ENCODE data around the gene FRMD4A. TPM values are rescaled to one million over a fixed set of nuclear protein-coding genes. Genes with fewer than 3 reads are reported as not detected.
"Not testable (repeated sequence)": the region's sequence is repeated elsewhere in the genome, so short reads cannot be mapped to it uniquely, and the experiment has no call there.

Gene FRMD4A
- total RNA-seq, 5 donors from 2014 or later (not counting 1 experiment from before 2014, with no cell fraction given): 1.3 to 1.8 (median 1.4) TPM

GRCh38 chr10:14199098-14199497 lies 131.6 kb downstream of the FRMD4A start:
- POLR2A ChIA-PET; H3K9me3 ChIP-seq; H3K27ac ChIP-seq (ENCODE audit: low read length); H3K4me3 Mint-ChIP-seq; H3K9me3 Mint-ChIP-seq; ATAC-seq (replicated peaks in 1 of 4); H3K4me1 Mint-ChIP-seq; H3K36me3 ChIP-seq (ENCODE audit: control insufficient read depth in 2 of 2, extremely low read depth in 1 of 2, insufficient read depth in 1 of 2, low read length in 1 of 2); H3K36me3 Mint-ChIP-seq; H3K27ac Mint-ChIP-seq; H3K4me3 ChIP-seq (ENCODE audit: control insufficient read depth in 1 of 2, extremely low read depth in 1 of 2, low read length in 1 of 2); H3K4me1 ChIP-seq (ENCODE audit: control insufficient read depth in 1 of 2, extremely low read depth in 1 of 2, insufficient read depth in 2 of 2, low read length in 2 of 2); DNase-seq: not testable (repeated sequence)
- CTCF ChIA-PET: interaction anchor here (0.6 to 1.6 kb wide), 4 partner anchors 12 to 459 kb away, joined by 3 to 5 read pairs (median 4); no protein-coding TSS in a partner anchor
- H3K27me3 Mint-ChIP-seq: peaks cover 33 to 37% of the 10 kb centered on the region in 2 donors
- 100% methylated on average over 1 of the region's 4 CpGs for WGBS (ENCODE audit: insufficient coverage)
- H3K27me3 ChIP-seq (replicated peaks in 1 of 2; ENCODE audit: control insufficient read depth in 2 of 2, extremely low read depth in 1 of 2, insufficient read depth in 2 of 2, low read length in 1 of 2): peaks cover 0 to 26% of the 10 kb centered on the region in 2 experiments

GRCh38 chr10:14198078-14198477 lies 132.6 kb downstream of the FRMD4A start:
- DNase-seq (no peak), ATAC-seq (replicated peaks in 1 of 4) (no peak)
- CTCF ChIA-PET: interaction anchor here (0.5 to 1.6 kb wide), 3 partner anchors 13 to 421 kb away, joined by 3 to 5 read pairs (median 5); no protein-coding TSS in a partner anchor
- Mint-ChIP-seq H3K9me3 (no peaks in the 10 kb centered on the region), H3K4me1 (no peaks in the 10 kb centered on the region), H3K36me3 (no peaks in the 10 kb centered on the region), H3K27ac (no peak overlapping the region), H3K4me3 (no peak overlapping the region), H3K27me3 (peaks cover 33 to 39% of the 10 kb centered on the region in 2 donors)
- no peak overlapping the region for H3K4me3 ChIP-seq (ENCODE audit: control insufficient read depth in 1 of 2, extremely low read depth in 1 of 2, low read length in 1 of 2)
- POLR2A ChIA-PET: no interaction called here
- 90% methylated on average over 5 of the region's 9 CpGs for WGBS (ENCODE audit: insufficient coverage)
- peaks cover 0 to 26% of the 10 kb centered on the region in 2 experiments for H3K27me3 ChIP-seq (replicated peaks in 1 of 2; ENCODE audit: control insufficient read depth in 2 of 2, extremely low read depth in 1 of 2, insufficient read depth in 2 of 2, low read length in 1 of 2)
- no peaks in the 10 kb centered on the region for H3K4me1 ChIP-seq (ENCODE audit: control insufficient read depth in 1 of 2, extremely low read depth in 1 of 2, insufficient read depth in 2 of 2, low read length in 2 of 2)
- no peaks in the 10 kb centered on the region for H3K36me3 ChIP-seq (ENCODE audit: control insufficient read depth in 2 of 2, extremely low read depth in 1 of 2, insufficient read depth in 1 of 2, low read length in 1 of 2)
- no peaks in the 10 kb centered on the region for H3K9me3 ChIP-seq
- no peak overlapping the region for H3K27ac ChIP-seq (ENCODE audit: low read length)

- no peaks in the 10 kb centered on the region for H3K36me3 ChIP-seq (ENCODE audit: control insufficient read depth in 2 of 2, extremely low read depth in 1 of 2, insufficient read depth in 1 of 2, low read length in 1 of 2)
- no peak overlapping the region for H3K27ac ChIP-seq (ENCODE audit: low read length)
- H3K4me3 ChIP-seq (ENCODE audit: control insufficient read depth in 1 of 2, extremely low read depth in 1 of 2, low read length in 1 of 2): no peak overlapping the region
- ChIA-PET POLR2A (interaction anchor here in 1 of 2 donors (0.6 to 1.1 kb wide), 2 partner anchors 10 to 292 kb away, joined by 3 read pairs; no protein-coding TSS in a partner anchor), CTCF (interaction anchor here (0.6 to 2.7 kb wide), 9 partner anchors 10 to 1233 kb away, joined by 3 to 11 read pairs (median 3); no protein-coding TSS in a partner anchor)
- no peak for DNase-seq
- H3K27me3 Mint-ChIP-seq: peaks cover 35 to 37% of the 10 kb centered on the region in 2 donors
- no peak for ATAC-seq (replicated peaks in 1 of 4)
- no peaks in the 10 kb centered on the region for H3K4me1 Mint-ChIP-seq
- H3K27ac Mint-ChIP-seq: no peak overlapping the region
- H3K4me1 ChIP-seq (ENCODE audit: control insufficient read depth in 1 of 2, extremely low read depth in 1 of 2, insufficient read depth in 2 of 2, low read length in 2 of 2): no peaks in the 10 kb centered on the region
- H3K36me3 Mint-ChIP-seq: no peaks in the 10 kb centered on the region
- peaks cover 0 to 20% of the 10 kb centered on the region in 2 experiments for H3K27me3 ChIP-seq (replicated peaks in 1 of 2; ENCODE audit: control insufficient read depth in 2 of 2, extremely low read depth in 1 of 2, insufficient read depth in 2 of 2, low read length in 1 of 2)
- H3K4me3 Mint-ChIP-seq: no peak overlapping the region
- no peaks in the 10 kb centered on the region for H3K9me3 ChIP-seq
- H3K9me3 Mint-ChIP-seq: no peaks in the 10 kb centered on the region
Measured at GRCh38 chr10:14196113-14196512, 134.6 kb downstream of the FRMD4A start.

- ATAC-seq (replicated peaks in 1 of 4): no peak
- Histone ChIP-seq H3K9me3 (no peaks in the 10 kb centered on the region), H3K27me3 (replicated peaks in 1 of 2; ENCODE audit: control insufficient read depth in 2 of 2, extremely low read depth in 1 of 2, insufficient read depth in 2 of 2, low read length in 1 of 2) (peaks cover 0 to 17% of the 10 kb centered on the region in 2 experiments), H3K4me3 (ENCODE audit: control insufficient read depth in 1 of 2, extremely low read depth in 1 of 2, low read length in 1 of 2) (no peak overlapping the region), H3K27ac (ENCODE audit: low read length) (no peak overlapping the region), H3K4me1 (ENCODE audit: control insufficient read depth in 1 of 2, extremely low read depth in 1 of 2, insufficient read depth in 2 of 2, low read length in 2 of 2) (no peaks in the 10 kb centered on the region), H3K36me3 (ENCODE audit: control insufficient read depth in 2 of 2, extremely low read depth in 1 of 2, insufficient read depth in 1 of 2, low read length in 1 of 2) (no peaks in the 10 kb centered on the region)
- Mint-ChIP-seq H3K27me3 (peaks cover 32 to 38% of the 10 kb centered on the region in 2 donors), H3K4me1 (no peaks in the 10 kb centered on the region), H3K36me3 (no peaks in the 10 kb centered on the region), H3K27ac (no peak overlapping the region), H3K9me3 (no peaks in the 10 kb centered on the region), H3K4me3 (no peak overlapping the region)
- ChIA-PET POLR2A (interaction anchor here in 1 of 2 donors (0.6 to 0.7 kb wide), 3 partner anchors 382 to 1036 kb away, joined by 3 to 8 read pairs (median 6); no protein-coding TSS in a partner anchor), CTCF (interaction anchor here (0.7 to 2.7 kb wide), 5 partner anchors 10 to 451 kb away, joined by 3 to 11 read pairs (median 4); no protein-coding TSS in a partner anchor)
- 71% methylated on average over 3 of the region's 6 CpGs for WGBS (ENCODE audit: insufficient coverage)
- DNase-seq: no peak
Measured at GRCh38 chr10:14195433-14195832, 135.3 kb downstream of the FRMD4A start.

- H3K36me3 ChIP-seq (ENCODE audit: control insufficient read depth in 2 of 2, extremely low read depth in 1 of 2, insufficient read depth in 1 of 2, low read length in 1 of 2): no peaks in the 10 kb centered on the region
- no peak overlapping the region for H3K27ac Mint-ChIP-seq
- no peaks in the 10 kb centered on the region for H3K4me1 ChIP-seq (ENCODE audit: control insufficient read depth in 1 of 2, extremely low read depth in 1 of 2, insufficient read depth in 2 of 2, low read length in 2 of 2)
- WGBS (ENCODE audit: insufficient coverage): no CpG with 5 or more reads among the region's 2 CpGs
- no peaks in the 10 kb centered on the region for H3K9me3 ChIP-seq
- DNase-seq: no peak
- no peaks in the 10 kb centered on the region for H3K4me1 Mint-ChIP-seq
- CTCF ChIA-PET: interaction anchor here in 1 of 2 donors (0.7 kb wide), 1 partner anchor 13 kb away, joined by 3 read pairs; no protein-coding TSS in a partner anchor
- H3K9me3 Mint-ChIP-seq: no peaks in the 10 kb centered on the region
- H3K36me3 Mint-ChIP-seq: no peaks in the 10 kb centered on the region
- H3K27me3 ChIP-seq (replicated peaks in 1 of 2; ENCODE audit: control insufficient read depth in 2 of 2, extremely low read depth in 1 of 2, insufficient read depth in 2 of 2, low read length in 1 of 2): peaks cover 0 to 14% of the 10 kb centered on the region in 2 experiments
- H3K4me3 Mint-ChIP-seq: no peak overlapping the region
- POLR2A ChIA-PET: interaction anchor here in 1 of 2 donors (0.6 kb wide), 1 partner anchor 207 kb away, joined by 3 read pairs; no protein-coding TSS in a partner anchor
- H3K27me3 Mint-ChIP-seq: peaks cover 27 to 33% of the 10 kb centered on the region in 2 donors
- no peak overlapping the region for H3K4me3 ChIP-seq (ENCODE audit: control insufficient read depth in 1 of 2, extremely low read depth in 1 of 2, low read length in 1 of 2)
- no peak for ATAC-seq (replicated peaks in 1 of 4)
- H3K27ac ChIP-seq (ENCODE audit: low read length): no peak overlapping the region
Measured at GRCh38 chr10:14192746-14193145, 138.0 kb downstream of the FRMD4A start.

- ChIA-PET POLR2A (interaction anchor here in 1 of 2 donors (0.6 kb wide), 1 partner anchor 1820 kb away, joined by 3 read pairs; no protein-coding TSS in a partner anchor), CTCF (interaction anchor here in 1 of 2 donors (0.5 to 0.7 kb wide), 2 partner anchors 13 to 90 kb away, joined by 3 read pairs; no protein-coding TSS in a partner anchor)
- Histone ChIP-seq H3K27me3 (replicated peaks in 1 of 2; ENCODE audit: control insufficient read depth in 2 of 2, extremely low read depth in 1 of 2, insufficient read depth in 2 of 2, low read length in 1 of 2) (peaks cover 0 to 10% of the 10 kb centered on the region in 2 experiments), H3K4me3 (ENCODE audit: control insufficient read depth in 1 of 2, extremely low read depth in 1 of 2, low read length in 1 of 2) (no peak overlapping the region), H3K4me1 (ENCODE audit: control insufficient read depth in 1 of 2, extremely low read depth in 1 of 2, insufficient read depth in 2 of 2, low read length in 2 of 2) (no peaks in the 10 kb centered on the region), H3K36me3 (ENCODE audit: control insufficient read depth in 2 of 2, extremely low read depth in 1 of 2, insufficient read depth in 1 of 2, low read length in 1 of 2) (no peaks in the 10 kb centered on the region), H3K9me3 (no peaks in the 10 kb centered on the region), H3K27ac (ENCODE audit: low read length) (no peak overlapping the region)
- WGBS (ENCODE audit: insufficient coverage): 67% methylated on average over 1 of the region's 1 CpG
- DNase-seq (no peak), ATAC-seq (replicated peaks in 1 of 4) (no peak)
- Mint-ChIP-seq H3K36me3 (no peaks in the 10 kb centered on the region), H3K27me3 (peaks cover 23 to 29% of the 10 kb centered on the region in 2 donors), H3K4me3 (no peak overlapping the region), H3K27ac (no peak overlapping the region), H3K9me3 (no peaks in the 10 kb centered on the region), H3K4me1 (no peaks in the 10 kb centered on the region)
Measured at GRCh38 chr10:14191871-14192270, 138.9 kb downstream of the FRMD4A start.
